GM23248 (cell line): Measurements from ENCODE around the gene ZNF337. TPM values are rescaled to one million over a fixed set of nuclear protein-coding genes. Genes with fewer than 3 reads are reported as not detected.
"Not testable (repeated sequence)": the region's sequence is repeated elsewhere in the genome, so short reads cannot be mapped to it uniquely, and the experiment has no call there.

Experiments
- DNase-seq: peaks from one replicate; pipeline ENCODE4 v3.0.0-alpha.2; 2015
- H2AFZ ChIP-seq: fragments of 200-600 bp; sonication (generic); 2 replicates; pipeline ENCODE4 v1.6.1; 2016; ENCODE audit warnings: antibody characterized with exemption
- H3F3A ChIP-seq: fragments of 200-600 bp; sonication (generic); 2 replicates; pipeline ENCODE4 v1.6.1; 2016; ENCODE audit warnings: mild to moderate bottlenecking, antibody characterized with exemption, mixed run types; ENCODE audit not compliant: insufficient read depth
- H3K27ac ChIP-seq: fragments of 200-600 bp; sonication (generic); 2 replicates; pipeline ENCODE4 v1.5.1; 2016; ENCODE audit warnings: mild to moderate bottlenecking
- H3K27me3 ChIP-seq: fragments of 200-600 bp; sonication (generic); replicated peaks from 2 replicates; pipeline ENCODE4 v1.6.1; 2016; ENCODE audit warnings: mild to moderate bottlenecking; ENCODE audit not compliant: insufficient read depth
- H3K36me3 ChIP-seq: fragments of 200-600 bp; sonication (generic); 2 replicates; pipeline ENCODE4 v1.6.1; 2016; ENCODE audit warnings: low read depth, mild to moderate bottlenecking
- H3K4me1 ChIP-seq: fragments of 200-600 bp; sonication (generic); 2 replicates; pipeline ENCODE4 v1.6.1; 2016; ENCODE audit warnings: mild to moderate bottlenecking; ENCODE audit not compliant: insufficient read depth
- H3K4me2 ChIP-seq: fragments of 200-600 bp; sonication (generic); one replicate; pipeline ENCODE4 v1.6.1; 2016; ENCODE audit warnings: mild to moderate bottlenecking; ENCODE audit not compliant: unreplicated experiment
- H3K4me3 ChIP-seq: fragments of 200-600 bp; sonication (generic); 2 replicates; pipeline ENCODE4 v1.5.1; 2016; ENCODE audit warnings: mild to moderate bottlenecking
- H3K79me2 ChIP-seq: fragments of 200-600 bp; sonication (generic); 2 replicates; pipeline ENCODE4 v1.6.1; 2016; ENCODE audit warnings: mild to moderate bottlenecking; ENCODE audit not compliant: insufficient read depth
- H3K9ac ChIP-seq: fragments of 200-600 bp; sonication (generic); 2 replicates; pipeline ENCODE4 v1.6.1; 2016; ENCODE audit warnings: mild to moderate bottlenecking
- H3K9me2 ChIP-seq: fragments of 200-600 bp; sonication (generic); 2 replicates; pipeline ENCODE4 v1.6.1; 2016; ENCODE audit warnings: mixed run types, mild to moderate bottlenecking, moderate library complexity; ENCODE audit not compliant: insufficient read depth
- H3K9me3 ChIP-seq: fragments of 200-600 bp; sonication (generic); one replicate; pipeline ENCODE4 v1.6.1; 2017; ENCODE audit warnings: low read depth
- H4K20me1 ChIP-seq: fragments of 200-600 bp; sonication (generic); 2 replicates; pipeline ENCODE4 v1.6.0; 2016; ENCODE audit not compliant: insufficient read depth
- EZH2 ChIP-seq: fragments of 200-600 bp; sonication (generic); IDR thresholded peaks from 2 replicates; pipeline ENCODE4 v1.6.1; 2018; ENCODE audit warnings: antibody characterized with exemption, mild to moderate bottlenecking; ENCODE audit not compliant: insufficient read depth, poor library complexity, severe bottlenecking
- EZH2phosphoT487 ChIP-seq: fragments of 200-600 bp; sonication (generic); IDR thresholded peaks from 2 replicates; pipeline ENCODE4 v1.6.1; 2018; ENCODE audit warnings: antibody characterized with exemption, moderate library complexity, mild to moderate bottlenecking, low read depth; ENCODE audit not compliant: insufficient read depth
- WGBS, 2 experiments: methylation state at CpG; one replicate each; pipeline ENCODE4 v1.1.6; 2015 to 2017; ENCODE audit warnings: low lambda C conversion rate in 2 of 2, low coverage in 1 of 2; ENCODE audit errors: missing lambda C conversion rate in 2 of 2; 5-methylcytosine and 5-hydroxymethylcytosine counted together
- in situ Hi-C: fragments of 300-500 bp; cut with MboI; formaldehyde crosslinking; loops from 2 replicates; pipeline ENCODE4 v1.15.0; 2020
- polyA plus RNA-seq: library from polyadenylated mRNA; unstranded; fragments of >200 nt; fragmentation: Nextera tagmentation; extraction: Ambion mirVana; gene quantifications from 2 replicates; pipeline ENCODE4 v1.2.1, GENCODE V29; 2016
- total RNA-seq: library from RNA; depleted of rRNA; stranded (reverse); fragments of >200 nt; shearing (Covaris generic); gene quantifications from 2 replicates; pipeline ENCODE4 v1.2.3, GENCODE V29; 2014

Gene ZNF337
- total and polyA plus RNA-seq, 2 experiments from 2014 or later: 4.0 to 9.1 TPM

DNA sequence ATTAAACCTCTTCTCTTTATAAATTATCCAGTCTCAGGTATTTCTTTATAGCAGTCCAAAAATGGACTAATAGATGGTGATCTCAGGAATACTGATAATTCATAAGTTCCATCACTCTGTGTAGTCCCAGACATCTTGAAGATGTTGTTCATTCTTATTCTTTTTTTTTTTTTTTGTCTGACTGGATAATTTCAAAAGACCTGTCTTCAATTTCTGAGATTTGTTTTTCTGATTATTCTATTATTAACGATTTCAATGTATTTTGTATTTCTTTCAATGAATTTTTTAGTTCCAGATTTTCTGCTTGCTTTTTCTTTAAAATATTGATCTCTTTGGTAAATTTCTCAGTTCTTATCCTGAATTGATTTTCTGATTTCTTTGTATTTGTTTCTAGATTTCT is 29.7 kb upstream of the ZNF337 start:
- H3K9me2 ChIP-seq: 0 out of 2 replicates have a peak, but pooled peaks cover 3% of the 10 kb centered on the region
- H3K27me3 ChIP-seq: no peaks in the 10 kb centered on the region
- H3K9ac ChIP-seq: no peak overlapping the region
- TF ChIP-seq EZH2: no peak
- TF ChIP-seq EZH2phosphoT487: no peak
- no peak overlapping the region for H3K4me3 ChIP-seq
- H4K20me1 ChIP-seq: peaks cover 3% of the 10 kb centered on the region; the same call in 1 of the 2 replicates
- no peaks in the 10 kb centered on the region for H3K36me3 ChIP-seq
- no peak overlapping the region for H3K4me2 ChIP-seq
- no peaks in the 10 kb centered on the region for H3K79me2 ChIP-seq
- WGBS, 2 experiments: 31 to 35% methylated on average over 1 of the region's 1 CpG
- in situ Hi-C loops: no loop called here
- DNase-seq: no peak
- H3K9me3 ChIP-seq: no peaks in the 10 kb centered on the region
- no peaks in the 10 kb centered on the region for H3K4me1 ChIP-seq
- no peaks in the 10 kb centered on the region for H3F3A ChIP-seq
- H2AFZ ChIP-seq: no peak overlapping the region
- no peak overlapping the region for H3K27ac ChIP-seq

DNA sequence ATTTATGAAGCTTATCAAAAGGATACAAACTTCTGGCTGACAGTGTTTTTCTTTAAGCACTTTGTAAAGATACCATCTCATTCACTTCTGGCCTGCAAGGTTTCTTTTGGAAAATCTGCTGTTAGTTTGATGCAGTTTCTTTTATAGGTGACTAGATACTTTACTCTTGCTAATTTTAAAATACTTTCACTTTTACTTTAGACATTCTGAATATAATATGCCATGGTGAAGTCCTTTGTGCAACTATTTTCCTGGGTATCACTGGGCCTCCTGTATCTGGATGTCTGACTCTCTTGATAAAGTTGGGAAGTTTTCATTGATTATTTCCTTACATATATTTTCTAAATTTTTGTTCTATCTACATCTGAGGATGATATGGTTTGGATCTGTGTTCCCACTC is 29.0 kb upstream of the ZNF337 start:
- H2AFZ ChIP-seq: no peak overlapping the region
- no peaks in the 10 kb centered on the region for H3K36me3 ChIP-seq
- no peak overlapping the region for H3K4me2 ChIP-seq
- H3K9me3 ChIP-seq: no peaks in the 10 kb centered on the region
- H3K4me3 ChIP-seq: no peak overlapping the region
- no peak for TF ChIP-seq EZH2
- TF ChIP-seq EZH2phosphoT487: no peak
- no peaks in the 10 kb centered on the region for H3F3A ChIP-seq
- H3K4me1 ChIP-seq: no peaks in the 10 kb centered on the region
- DNase-seq: no peak
- no peak overlapping the region for H3K9ac ChIP-seq
- no peaks in the 10 kb centered on the region for H3K27me3 ChIP-seq
- H4K20me1 ChIP-seq: peaks cover 3% of the 10 kb centered on the region; the same call in 1 of the 2 replicates
- in situ Hi-C loops: no loop called here
- H3K27ac ChIP-seq: no peak overlapping the region
- no peaks in the 10 kb centered on the region for H3K79me2 ChIP-seq
- 0 out of 2 replicates have a peak, but pooled peaks cover 3% of the 10 kb centered on the region for H3K9me2 ChIP-seq

DNA sequence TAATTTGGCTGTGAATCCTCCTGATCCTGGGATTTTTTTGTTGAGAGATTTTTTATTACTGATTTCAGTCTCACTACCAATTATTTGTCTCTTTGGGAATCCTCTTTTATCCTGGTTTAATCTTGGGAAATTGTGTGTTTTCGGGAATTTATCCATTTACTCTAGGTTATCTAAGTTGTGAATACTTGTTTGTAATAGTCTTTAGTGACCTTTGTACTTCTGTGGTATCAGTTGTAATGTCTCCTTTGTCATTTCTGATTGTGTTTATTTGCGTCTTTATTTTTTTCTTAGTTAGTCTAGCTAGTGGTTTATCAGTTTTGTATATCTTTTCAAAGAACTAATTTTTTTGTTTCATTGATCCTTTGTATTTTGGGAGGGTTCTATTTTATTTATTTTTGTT is 27.3 kb upstream of the ZNF337 start:
- H3K4me3 ChIP-seq: no peak overlapping the region
- no peaks in the 10 kb centered on the region for H3K9me3 ChIP-seq
- no peaks in the 10 kb centered on the region for H3K27me3 ChIP-seq
- DNase-seq: no peak
- no peaks in the 10 kb centered on the region for H3K4me1 ChIP-seq
- no peak overlapping the region for H3K9ac ChIP-seq
- no peak overlapping the region for H3K27ac ChIP-seq
- TF ChIP-seq EZH2 (no peak), EZH2phosphoT487 (no peak)
- H3K9me2 ChIP-seq: 0 out of 2 replicates have a peak, but pooled peaks cover 3% of the 10 kb centered on the region
- H3K36me3 ChIP-seq: no peaks in the 10 kb centered on the region
- H4K20me1 ChIP-seq: peaks cover 3% of the 10 kb centered on the region; the same call in 1 of the 2 replicates
- in situ Hi-C loops: no loop called here
- H3F3A ChIP-seq: no peaks in the 10 kb centered on the region
- WGBS, 2 experiments: 37 to 51% methylated on average over 2 of the region's 2 CpGs
- no peak overlapping the region for H2AFZ ChIP-seq
- no peak overlapping the region for H3K4me2 ChIP-seq
- H3K79me2 ChIP-seq: no peaks in the 10 kb centered on the region

DNA sequence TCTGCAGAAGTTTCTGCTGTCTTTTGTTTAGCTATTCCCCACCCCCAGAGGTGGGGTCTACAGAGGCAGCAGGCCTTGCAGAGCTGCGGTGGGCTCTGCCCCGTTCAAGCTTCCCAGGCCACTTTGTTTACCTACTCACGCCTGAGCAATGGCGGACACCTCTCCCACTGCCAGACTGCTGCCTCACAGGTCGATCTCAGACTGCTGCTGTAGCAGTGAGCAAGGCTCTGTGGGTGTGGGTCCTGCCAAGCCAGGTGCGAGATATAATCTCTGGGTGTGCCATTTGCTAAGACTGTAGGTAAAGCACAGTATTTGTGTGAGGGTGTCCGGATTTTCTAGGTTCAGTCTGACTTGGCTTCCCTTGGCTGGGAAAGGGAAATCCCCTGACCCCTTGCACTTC is 23.6 kb upstream of the ZNF337 start:
- H3K27me3 ChIP-seq: no peaks in the 10 kb centered on the region
- H3K36me3 ChIP-seq: no peaks in the 10 kb centered on the region
- H3F3A ChIP-seq: no peaks in the 10 kb centered on the region
- no peaks in the 10 kb centered on the region for H3K9me2 ChIP-seq
- H3K79me2 ChIP-seq: no peaks in the 10 kb centered on the region
- H3K4me2 ChIP-seq: no peak overlapping the region
- in situ Hi-C loops: no loop called here
- H4K20me1 ChIP-seq: peaks cover 3% of the 10 kb centered on the region; the same call in 1 of the 2 replicates
- no peak overlapping the region for H3K9ac ChIP-seq
- 71 to 78% methylated on average over 7 of the region's 7 CpGs for WGBS, 2 experiments
- H2AFZ ChIP-seq: no peak overlapping the region
- H3K4me3 ChIP-seq: no peak overlapping the region
- H3K9me3 ChIP-seq: no peaks in the 10 kb centered on the region
- H3K27ac ChIP-seq: no peak overlapping the region
- TF ChIP-seq EZH2: no peak
- no peak for TF ChIP-seq EZH2phosphoT487
- DNase-seq: no peak
- no peaks in the 10 kb centered on the region for H3K4me1 ChIP-seq

DNA sequence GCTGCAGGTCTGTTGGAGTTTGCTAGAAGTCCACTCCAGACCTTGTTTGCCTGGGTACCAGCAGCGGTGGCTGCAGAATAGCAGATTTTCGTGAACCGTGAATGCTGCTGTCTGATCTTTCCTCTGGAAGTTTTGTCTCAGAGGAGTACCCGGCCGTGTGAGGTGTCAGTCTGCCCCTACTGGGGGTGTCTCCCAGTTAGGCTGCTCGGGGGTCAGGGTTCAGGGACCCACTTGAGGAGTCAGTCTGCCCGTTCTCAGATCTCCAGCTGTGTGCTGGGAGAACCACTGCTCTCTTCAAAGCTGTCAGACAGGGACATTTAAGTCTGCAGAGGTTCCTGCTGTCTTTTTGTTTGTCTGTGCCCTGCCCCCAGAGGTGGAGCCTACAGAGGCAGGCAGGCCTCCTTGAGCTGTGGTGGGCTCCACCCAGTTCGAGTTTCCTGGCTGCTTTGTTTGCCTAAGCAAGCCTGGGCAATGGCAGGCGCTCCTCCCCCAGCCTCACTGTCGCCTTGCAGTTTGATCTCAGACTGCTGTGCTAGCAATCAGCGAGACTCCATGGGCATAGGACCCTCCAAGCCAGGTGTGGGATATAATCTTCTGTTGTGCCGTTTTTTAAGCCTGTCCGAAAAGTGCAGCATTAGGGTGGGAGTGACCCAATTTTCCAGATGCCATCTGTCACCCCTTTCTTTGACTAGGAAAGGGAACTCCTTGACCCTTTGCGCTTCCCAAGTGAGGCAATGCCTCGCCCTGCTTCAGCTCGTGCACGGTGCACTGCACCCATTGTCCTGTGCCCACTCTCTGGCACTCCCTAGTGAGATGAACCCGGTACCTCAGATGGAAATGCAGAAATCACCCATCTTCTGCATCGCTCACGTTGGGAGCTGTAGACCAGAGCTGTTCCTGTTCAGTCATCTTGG is 22.5 kb upstream of the ZNF337 start:
- H3K9me3 ChIP-seq, DNase-seq, H3F3A ChIP-seq, H4K20me1 ChIP-seq, H2AFZ ChIP-seq, H3K9me2 ChIP-seq, in situ Hi-C loops, H3K27me3 ChIP-seq, H3K4me1 ChIP-seq, H3K4me2 ChIP-seq, H3K27ac ChIP-seq, H3K4me3 ChIP-seq, H3K36me3 ChIP-seq, H3K9ac ChIP-seq, H3K79me2 ChIP-seq: not testable (repeated sequence)
- WGBS, 2 experiments: 58 to 60% methylated on average over 20 of the region's 20 CpGs
